HG03066 (cell line): ENCODE measurements around the gene RASA4.
A peak's percentile ranks its signal among the peaks of the same experiment; 100 is the strongest.
"Not testable (repeated sequence)": the region's sequence is repeated elsewhere in the genome, so short reads cannot be mapped to it uniquely, and the experiment has no call there.

Experiments used
- ATAC-seq: cut with Tn5 transposase; IDR thresholded peaks from one replicate; pipeline ENCODE4 v1.9.1; 2021; ENCODE audit warnings: low read depth; ENCODE audit not compliant: unreplicated experiment

RASA4 gene

DNA sequence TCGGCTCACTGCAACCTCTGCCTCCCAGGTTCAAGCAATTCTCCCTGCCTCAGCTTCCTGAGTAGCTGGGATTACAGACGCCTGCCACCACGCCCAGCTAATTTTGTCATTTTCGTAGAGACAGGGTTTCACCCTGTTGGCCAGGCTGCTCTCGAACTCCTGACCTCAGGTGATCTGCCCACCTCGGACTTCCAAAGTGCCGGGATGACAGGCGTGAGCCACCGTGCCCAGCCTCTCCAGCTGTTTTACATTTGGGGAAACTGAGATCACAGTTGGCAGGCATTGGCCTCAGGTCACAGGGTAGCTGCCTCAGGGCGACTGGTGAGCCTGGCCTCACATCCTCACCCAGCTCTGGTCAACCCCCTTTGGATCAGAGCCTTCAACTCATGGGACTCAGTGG, 6.8 kb downstream of the RASA4 start:
- ATAC-seq: not testable (repeated sequence)

DNA sequence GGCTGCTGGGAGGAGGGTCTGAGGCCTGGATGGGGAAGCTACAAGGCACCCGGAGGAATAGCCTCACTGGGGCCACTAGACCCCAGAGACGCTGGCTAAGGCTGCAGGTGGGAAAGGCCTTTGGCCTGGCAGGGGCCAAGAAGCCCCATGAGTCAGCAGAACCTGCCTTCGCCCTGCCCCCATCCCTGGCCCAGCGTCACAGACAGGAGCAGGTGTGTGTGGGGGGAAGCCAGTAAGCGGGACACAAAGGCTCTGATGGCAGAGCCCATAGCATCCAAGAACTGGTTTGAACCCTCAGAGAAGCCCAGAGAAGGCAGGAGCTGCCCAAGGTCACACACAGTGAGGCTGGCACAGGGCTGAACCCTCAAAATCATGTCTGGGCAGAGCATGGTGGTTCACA, 9.7 kb downstream of the RASA4 start:
- ATAC-seq: not testable (repeated sequence)

GRCh38 chr7:102604431-102605145, 12.0 kb downstream of the RASA4 start:
- ATAC-seq: not testable (repeated sequence)

DNA sequence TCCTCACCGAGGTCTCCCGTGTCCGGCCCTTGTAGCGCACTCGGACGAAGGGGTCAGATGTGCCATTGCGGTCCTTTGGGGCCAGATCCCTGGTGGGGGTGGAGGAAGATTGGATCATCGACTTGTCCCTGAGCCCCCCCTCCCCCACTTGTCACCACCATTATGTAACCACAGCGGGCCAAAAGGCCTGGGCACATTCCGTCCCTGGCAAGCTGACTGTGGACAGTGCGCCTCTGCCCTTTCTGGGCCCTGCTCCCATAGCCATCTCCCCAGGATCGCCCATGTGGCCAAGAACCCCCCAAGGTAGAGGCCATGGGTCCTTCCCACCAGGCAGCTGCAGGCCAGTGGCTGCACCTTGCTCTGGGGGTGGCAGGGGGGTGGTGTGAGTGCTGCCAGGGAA, 14.2 kb downstream of the RASA4 start:
- ATAC-seq: not testable (repeated sequence)

DNA sequence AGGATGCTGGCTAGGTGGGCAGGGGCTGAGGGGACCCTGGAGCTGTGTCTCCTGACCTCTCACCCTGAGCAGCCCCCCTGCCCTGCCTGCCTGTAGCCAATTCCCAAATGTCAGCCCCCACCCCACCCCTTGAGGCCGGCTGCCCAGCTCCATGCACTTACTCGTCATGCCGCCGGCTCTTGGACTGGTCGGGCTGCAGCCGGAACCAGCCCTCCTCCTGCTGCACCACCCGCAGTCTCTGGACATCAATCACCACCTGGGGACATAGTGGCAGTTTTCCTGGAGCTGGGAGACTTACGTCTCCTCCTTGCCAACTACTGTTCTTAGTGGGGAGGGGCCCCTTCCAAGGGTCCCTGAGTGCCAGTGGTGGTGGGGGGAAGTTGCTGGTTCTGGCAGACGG, 16.9 kb downstream of the RASA4 start:
- not testable (repeated sequence) for ATAC-seq

DNA sequence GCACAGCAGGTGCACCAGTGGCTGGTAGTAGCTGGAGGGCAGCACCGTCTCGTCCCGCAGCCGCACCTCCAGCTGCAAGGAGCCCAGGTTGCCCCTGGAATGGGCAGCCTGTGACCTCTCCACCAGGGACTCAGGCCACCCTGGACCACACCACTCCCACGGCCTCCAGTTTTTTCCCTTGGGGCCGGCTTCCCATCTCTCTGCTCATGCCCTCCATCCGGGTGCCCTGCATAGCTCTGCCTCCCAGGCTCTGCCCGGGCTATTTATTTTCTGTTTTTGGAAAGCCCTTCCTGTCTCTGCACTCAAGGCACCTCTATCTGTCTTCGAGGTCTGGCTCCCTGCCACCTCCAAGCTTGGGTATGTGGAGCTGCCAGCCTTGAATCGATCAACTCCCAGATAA, 20.5 kb downstream of the RASA4 start:
- not testable (repeated sequence) for ATAC-seq

DNA sequence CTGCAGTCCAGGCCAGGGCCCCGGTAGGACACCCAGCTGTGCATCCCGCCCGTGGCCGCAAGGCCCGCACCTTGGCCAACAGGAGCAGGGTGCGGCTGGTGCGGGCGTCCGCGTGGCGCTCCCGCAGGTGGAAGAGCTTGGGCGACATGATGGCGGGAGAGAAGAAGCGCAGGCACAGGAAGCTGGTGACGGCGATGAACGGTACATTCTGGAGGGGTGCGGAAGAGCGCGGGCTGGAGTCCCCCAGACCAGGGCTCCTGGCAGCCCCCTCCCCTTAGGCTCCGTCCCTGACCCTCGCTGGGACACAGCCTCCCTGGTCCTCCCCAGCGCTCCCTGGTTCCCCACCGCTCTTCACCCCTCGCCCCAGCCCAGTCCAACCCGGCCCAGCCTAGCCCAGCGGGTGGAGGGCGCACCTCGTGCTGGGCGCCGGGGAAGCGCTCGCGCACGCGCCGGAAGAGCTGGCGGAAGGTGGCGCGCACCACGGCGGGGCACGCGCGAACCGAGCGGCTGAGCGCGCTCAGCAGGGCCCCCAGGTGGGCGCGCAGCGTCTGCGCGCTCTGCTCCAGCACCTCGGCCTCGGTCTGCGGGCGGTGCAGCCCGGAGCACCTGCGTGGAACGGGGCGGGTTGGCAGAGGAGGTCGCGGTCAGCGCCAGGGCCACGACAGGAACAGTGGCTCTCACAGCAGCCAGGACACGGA, 22.8 kb downstream of the RASA4 start:
- peak; percentile 44 for ATAC-seq

DNA sequence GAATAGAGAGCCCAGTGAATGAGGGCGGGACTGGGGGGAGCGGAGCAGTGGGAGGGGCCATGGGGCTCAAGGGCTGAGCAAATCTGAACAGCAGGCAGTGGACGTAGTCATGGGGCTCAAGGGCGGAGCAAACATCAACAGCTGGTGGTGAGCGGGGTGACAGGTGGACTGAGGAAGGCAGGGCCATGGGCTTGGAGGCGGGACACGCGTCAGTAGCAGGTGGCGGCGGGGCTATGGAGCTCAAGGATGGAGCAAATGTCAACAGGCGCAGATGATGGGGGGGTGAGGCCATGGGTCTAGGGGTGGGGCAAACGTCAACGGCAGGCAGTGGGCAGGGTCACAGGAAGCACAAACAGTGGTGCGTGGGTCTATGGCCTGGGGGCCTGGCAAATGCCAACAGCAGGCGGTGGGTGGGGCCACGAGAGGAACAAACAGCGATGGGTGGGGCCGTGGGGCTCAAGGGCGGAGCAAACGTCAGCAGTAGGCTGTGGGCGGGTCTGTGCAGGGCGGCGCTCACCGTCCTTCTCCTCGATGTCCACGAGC, 24.0 kb downstream of the RASA4 start:
- peak; percentile 57 for ATAC-seq

DNA sequence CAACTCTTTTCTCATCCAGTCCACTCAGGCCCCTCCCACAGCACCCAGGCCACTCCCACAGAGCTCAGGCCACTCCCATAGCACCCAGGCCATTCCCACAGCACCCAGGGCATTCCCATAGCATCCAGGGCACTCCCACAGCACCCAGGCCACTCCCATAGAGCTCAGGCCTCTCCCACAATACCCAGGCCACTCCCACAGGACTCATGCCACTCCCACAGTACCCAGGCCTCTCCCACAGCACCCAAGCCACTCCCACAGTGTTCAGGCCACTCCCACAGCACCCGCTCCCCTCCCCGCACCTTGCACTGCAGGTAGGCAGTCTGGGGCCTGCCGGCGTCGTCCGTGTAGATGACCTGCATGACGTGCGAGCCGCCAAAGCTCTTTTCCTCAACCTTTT, 26.7 kb downstream of the RASA4 start:
- peak; percentile 32 for ATAC-seq

- ATAC-seq: not testable (repeated sequence)
Observed at GRCh38 chr7:102583495-102583894, 33.1 kb downstream of the RASA4 start.

- ATAC-seq: not testable (repeated sequence)
Observed at GRCh38 chr7:102581722-102582121, 34.8 kb downstream of the RASA4 start.

DNA sequence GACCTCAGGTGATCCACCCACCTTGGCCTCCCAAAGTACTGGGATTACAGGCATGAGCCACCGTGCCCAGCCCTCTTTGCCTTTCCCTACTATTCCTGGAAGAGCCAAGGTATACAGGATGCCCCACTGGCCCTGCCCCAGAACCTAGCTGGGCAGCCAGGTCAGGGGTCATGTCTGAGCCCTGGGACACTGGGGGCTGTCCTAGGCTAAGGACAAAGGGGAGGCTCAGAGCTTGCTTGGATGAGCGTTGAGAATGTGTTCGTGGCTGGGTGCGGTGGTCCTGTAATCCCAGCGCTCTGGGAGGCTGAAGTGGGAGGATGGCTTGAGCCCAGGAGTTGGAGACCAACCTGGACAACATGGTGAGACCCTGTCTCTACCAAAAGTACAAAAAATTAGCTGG, 38.1 kb downstream of the RASA4 start:
- not testable (repeated sequence) for ATAC-seq

GRCh38 chr7:102577315-102578240, 39.0 kb downstream of the RASA4 start:
- not testable (repeated sequence) for ATAC-seq

DNA sequence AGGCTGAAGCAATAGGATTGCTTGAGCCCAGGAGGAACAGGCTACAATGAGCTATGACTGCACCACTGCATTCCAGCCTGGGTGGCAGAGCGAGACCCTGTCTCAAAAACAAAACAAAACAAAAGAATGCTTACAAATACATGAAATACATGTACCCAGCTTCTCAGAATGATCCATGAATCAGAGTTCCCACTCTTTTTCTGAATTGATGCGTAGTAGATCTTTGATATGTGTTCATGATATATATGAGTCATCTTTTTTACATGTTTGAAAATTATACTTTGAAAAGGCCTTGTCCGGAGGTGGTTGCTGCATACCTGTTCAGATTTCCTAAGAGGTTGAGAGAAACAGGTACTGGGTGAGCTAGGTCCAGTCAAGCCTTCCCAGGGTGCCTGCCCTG, 40.2 kb downstream of the RASA4 start:
- not testable (repeated sequence) for ATAC-seq

GRCh38 chr7:102574607-102575006, 41.9 kb downstream of the RASA4 start:
- not testable (repeated sequence) for ATAC-seq

DNA sequence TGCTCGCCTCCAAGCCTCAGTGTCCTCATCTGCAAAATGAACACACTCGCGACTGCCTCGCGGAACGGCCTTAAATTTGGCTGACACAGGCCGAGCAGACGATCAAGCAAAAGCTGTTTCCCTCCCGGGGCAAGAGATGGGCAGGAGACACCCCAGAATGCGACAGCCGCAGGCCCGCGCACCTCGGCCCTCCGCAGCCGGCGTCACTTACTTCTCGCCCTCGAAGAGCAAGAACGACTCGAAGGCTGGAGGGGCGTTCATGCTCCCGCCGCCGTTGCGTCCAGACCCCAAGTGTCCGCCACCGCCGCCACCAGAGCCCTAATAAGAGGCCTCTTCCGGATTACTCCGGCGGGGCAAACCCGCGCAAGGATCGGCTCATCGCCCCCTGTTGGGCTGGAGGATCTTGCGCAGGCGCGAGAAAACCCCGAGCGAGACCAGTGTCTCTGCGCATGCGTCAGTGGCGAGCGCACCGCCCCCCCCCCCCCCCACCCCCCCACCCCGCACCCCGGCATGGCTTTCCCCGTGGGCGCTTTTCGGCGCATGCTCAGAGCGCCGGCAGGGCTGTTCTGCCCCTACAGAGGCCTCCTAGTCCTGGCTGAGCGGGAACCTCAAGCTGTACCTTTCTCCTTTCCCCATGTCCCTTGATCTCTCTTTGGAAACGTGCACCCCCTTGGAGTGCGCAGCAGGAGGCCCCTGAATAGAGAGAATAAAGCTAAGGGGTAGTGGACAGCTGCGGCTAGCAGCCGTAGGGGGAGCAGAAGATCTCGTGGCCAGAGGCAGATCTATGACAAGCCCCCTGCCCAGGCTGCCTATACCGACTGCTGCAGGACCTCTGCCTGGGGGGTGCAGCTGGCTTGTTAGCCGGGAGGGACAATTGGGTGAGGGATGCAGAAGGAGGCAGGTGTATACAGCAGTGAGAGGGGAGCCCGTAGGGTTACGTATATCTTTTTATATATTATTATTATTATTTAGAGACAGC, 44.0 kb downstream of the RASA4 start, which contains the start of gene POLR2J3:
Gene POLR2J3 (minus strand): TSS at position 323 of the 979 bp plus-strand sequence. CDS start 62 bp downstream, at position 261.
- ATAC-seq: peak; percentile 93

DNA sequence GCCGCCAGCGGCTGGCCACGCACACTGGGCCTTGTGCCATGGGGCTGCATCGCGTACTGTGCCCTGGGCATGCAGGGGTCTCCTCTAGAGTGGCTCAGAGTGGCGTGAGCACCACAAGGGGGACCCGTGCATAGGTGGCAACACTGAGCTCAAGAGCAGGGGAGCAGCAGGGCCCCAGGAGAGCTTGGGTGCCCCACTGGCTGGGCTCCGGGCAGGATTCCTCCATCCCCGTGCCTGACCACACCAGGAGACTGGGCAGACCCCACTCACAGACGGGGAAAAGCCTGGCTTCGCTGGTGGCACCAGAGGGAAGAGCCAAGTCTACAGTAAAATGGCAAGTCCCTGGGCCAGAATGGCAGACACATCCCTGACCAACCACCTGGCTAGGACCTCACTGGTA, 47.9 kb downstream of the RASA4 start:
- not testable (repeated sequence) for ATAC-seq

DNA sequence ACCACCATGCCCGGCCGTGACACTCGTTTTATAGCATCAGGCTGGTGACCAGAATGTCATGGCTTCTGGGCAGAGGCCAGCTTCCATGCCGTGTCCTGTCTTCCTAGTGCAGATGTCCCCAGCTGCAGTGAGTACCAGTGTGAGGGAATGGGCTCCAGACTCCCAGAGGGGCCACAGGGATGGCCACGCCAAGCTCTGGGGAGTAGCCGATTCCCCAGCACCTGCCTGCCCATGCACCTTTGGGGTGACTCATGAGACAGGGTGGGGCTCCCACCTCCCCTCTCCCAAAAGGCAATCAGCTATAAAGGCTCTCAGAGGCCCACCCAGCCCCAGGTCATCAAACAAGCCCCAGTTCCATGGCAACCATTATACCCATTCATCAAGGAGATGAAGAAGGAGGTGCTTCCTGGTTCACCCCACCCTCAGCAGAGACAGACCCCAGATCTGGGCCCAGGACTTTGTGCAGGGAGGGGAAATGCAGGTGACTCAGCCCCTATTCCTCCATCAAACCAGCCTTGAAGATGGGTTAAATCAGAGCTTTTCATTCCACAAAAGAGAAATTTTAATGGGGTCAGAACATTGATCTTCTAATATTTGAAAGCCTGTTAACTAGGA, 65.6 kb downstream of the RASA4 start, which contains the start of gene SPDYE2:
Gene SPDYE2 (plus strand): TSS at position 419 of the 615 bp plus-strand sequence. CDS start 2,030 bp downstream, outside the sequence.
- ATAC-seq: not testable (repeated sequence)

DNA sequence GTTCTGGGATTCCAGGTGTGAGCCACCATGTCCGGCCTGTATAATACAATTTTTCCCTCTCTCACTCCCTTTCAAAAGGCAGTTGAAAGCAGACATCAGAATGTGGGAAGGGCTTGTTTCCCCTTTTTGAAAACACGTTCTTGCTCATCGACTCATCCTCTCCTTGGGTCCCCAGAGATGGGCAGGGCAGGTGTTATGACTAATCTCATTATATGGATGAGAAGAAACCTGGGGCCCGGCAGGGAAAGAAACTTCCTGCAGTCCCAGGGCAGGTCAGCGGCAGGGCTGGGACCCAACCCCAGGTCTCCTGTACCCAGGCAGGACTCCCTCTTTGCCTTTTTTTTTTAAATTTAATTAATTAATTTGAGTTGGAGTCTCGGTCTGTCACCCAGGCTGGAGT, 70.2 kb downstream of the RASA4 start:
- ATAC-seq: peak; percentile 89
